GM21825 (cell line): ENCODE measurements around the gene SLC35E1.
A peak's percentile ranks its signal among the peaks of the same experiment; 100 is the strongest.

Source experiments
- ATAC-seq: cut with Tn5 transposase; IDR thresholded peaks from one replicate; pipeline ENCODE4 v1.9.1; 2021; ENCODE audit warnings: mild to moderate bottlenecking, moderate library complexity; ENCODE audit not compliant: unreplicated experiment

The SLC35E1 gene

GRCh38 chr19:16598848-16599247, 26.6 kb upstream of the SLC35E1 start:
- no peak for ATAC-seq

GRCh38 chr19:16596399-16596798, 24.2 kb upstream of the SLC35E1 start:
- ATAC-seq, result no peak

- no peak for ATAC-seq
Measured at GRCh38 chr19:16595097-16595496, 22.9 kb upstream of the SLC35E1 start.

DNA sequence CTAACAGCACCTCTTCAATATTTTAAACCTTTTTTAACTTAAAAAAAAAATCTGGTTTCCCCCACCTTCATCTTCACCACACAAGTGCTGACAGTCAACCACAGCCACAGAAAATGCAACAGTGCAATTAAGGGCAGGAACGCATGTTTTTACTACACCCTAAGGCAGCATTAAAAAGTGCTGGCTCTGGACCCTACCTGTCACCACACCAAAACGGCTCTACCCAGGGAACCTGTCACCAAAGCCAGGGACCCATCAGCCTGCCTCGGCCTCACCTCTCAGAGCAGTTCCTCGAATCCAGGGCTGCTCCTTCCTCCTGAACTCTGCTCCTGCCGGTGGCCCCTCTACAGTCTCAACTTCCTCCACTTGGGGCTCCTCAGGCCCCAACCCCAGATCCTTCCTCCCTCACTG, 22.5 kb upstream of the SLC35E1 start:
- ATAC-seq, result no peak

- ATAC-seq, result no peak
Measured at GRCh38 chr19:16594131-16594586, 21.9 kb upstream of the SLC35E1 start.

DNA sequence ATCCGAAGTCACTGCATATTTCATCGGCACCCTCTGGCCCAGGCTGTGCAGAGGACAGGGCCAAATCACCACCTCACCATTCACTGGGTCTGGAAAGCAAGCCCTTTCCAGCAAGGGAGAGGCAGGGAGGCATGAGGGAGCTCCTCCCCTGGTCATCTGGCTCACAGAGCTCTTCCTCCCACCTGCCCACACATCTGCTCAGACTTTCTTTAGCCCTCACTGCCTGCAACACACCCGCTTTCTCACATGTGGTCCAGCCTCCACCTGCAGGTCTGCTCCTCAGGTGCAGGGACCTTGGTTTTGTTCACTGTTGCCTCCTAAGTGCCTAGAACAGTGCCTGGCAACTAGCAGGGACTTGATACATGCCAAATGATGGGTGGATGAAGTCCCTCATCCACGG, 21.0 kb upstream of the SLC35E1 start:
- ATAC-seq, result no peak

- no peak for ATAC-seq
Measured at GRCh38 chr19:16591803-16592556, 19.8 kb upstream of the SLC35E1 start.

GRCh38 chr19:16590876-16591802, 18.9 kb upstream of the SLC35E1 start:
- ATAC-seq, result no peak

DNA sequence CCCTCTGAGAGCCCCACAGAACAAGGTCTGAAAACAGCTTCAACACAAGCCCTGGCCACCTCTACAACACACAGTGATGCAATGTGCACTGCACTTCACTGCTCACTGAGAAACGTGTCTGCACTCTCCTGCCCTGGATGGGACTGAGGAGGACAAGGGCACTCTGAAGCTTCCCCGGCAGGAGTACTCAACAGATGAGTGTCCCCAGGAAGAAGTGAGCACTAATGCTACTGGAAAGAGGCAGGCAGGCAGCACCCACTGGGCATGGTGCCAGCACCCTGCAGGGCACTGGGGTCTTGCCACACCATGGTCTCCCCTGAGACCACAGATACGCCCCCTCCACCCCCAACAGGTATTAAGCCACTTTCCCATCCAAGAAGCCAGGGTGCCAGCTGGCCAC, 17.7 kb upstream of the SLC35E1 start:
- no peak for ATAC-seq

GRCh38 chr19:16588824-16589577, 16.8 kb upstream of the SLC35E1 start:
- ATAC-seq, result no peak

DNA sequence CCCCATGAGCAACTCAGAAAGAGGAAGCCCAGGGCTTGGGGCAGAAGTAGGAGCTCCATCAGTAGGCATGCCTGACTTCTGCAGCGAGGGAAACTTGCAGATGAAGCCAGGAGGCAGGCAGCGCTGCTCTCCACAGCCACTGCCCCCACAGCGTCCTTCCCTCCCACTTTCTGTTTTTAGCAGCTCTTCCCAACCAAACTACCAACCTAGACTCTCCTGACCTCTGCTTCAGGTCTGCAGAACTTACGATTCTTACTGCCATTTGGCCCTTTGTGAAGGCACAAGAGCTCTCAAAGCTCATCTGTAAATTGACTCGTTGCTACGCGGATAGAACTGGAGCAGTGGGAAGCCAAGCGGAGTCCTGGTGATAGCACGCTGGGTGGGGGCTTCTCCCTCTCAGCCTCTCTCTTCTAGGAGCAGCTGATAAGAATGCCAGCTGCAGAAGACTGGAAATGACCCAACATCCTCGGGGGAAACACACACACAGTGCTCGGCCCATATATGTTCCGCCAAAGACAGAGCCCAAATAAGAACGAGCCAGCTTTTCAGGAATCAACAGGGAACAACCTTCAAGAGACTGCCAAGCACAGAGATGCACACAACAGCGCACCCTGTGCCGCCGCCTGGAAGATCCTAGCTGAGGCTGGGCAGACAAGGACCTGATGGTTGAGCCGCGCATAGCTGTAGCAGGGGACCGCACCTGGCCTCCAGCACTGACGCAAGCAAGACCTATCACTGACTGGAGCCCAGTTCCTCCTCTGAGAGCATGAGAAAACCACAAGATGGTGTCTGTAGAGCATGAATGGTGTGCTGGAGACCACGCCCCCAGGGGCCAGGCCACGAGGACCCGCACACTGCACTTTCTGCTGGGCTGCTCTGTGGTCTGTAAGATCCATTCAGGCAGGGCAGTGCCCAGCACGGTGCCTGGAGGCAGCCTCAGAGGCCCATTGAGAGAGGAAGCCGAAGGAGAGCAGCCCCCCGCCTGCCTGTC, 15.9 kb upstream of the SLC35E1 start:
- ATAC-seq, result peak; percentile 32

DNA sequence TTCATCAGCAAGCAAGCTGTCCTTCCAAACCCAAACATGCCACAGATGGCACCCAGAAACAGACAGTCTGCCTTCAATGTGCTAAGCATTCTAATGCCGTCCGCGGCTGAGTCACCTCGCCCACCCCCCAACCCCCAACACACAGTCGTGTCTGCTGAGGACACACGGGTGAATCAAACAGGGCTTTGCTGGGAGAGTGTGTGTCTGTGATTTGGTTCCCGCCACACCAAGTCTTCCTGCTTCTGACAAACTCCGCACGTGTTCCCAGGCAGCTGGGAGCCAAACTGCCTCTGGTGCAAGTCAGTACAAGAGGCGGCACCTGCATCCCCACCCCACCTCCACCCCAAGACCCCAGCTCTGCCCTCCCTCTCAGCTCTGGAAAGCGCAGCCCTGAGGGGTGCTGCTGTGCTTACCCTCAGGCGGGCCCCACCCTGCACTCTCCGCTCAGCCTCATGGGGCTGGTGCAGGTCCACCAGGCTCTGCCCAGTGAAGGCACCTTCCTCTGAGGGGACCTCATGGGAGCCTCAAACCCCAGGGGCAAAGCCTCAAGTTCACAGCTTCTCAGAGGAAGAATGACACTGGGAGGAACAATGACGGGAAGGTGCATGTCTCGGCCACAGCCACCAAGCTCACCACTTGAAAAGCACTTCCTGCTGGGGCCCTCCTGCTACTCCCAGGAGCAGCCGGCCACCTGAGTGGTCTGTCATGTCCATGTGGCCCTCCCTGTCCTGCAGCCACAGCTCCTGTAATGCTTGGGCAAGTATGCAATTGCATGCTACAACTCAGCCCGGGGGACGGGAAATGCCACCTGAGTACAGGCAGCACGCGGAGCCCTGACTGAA, 15.0 kb upstream of the SLC35E1 start:
- ATAC-seq, result no peak

DNA sequence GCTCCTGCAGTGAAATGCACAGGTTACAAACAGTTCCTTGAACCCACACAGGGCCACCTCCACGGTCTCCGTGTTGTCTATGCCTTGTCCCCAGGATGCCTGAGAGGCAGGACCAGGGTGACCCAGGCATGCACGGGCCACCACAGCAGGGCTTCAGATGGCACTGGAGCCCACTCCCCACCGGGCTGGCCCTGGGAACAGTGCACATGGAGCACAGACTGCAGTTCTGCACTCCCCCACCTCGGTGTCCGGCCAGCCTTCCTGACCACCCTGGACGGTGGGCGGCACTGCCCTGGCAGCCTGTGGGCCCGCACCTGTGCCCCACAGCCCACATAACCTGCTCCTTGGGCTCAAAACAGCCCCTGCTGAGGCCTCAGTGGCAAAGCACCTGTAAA, 14.3 kb upstream of the SLC35E1 start:
- ATAC-seq, result no peak

DNA sequence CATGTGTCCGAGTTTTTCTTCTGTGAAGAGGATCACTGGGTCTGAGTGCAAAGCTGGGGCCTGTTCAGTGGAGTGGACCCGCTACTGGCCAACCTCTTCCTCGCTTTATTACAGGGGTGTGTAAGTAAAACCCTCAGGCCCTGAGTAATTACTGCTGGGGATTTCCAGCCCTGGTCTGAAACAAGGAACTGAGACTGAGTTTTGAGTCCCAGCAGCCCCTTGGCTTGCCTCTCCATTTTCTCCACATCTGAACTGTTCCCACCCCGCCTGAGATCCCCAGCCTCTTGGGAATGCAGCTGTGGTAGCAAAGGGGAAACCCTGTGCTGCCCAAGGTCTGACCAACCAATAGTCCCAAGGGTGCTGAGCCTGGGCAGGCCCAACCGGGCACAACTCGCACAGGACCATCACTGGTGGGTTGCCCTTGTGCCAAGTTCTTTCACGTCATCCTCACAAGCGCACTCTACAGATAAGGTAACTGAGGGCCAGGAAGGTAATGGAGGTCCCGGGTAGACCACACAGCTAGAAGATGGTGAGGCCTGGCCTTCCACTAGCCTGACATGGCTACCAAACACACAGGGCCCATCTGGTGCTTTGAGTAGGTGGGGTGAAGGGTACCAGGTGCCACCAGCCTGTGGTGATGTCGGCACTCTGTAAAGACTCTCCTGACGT, 13.7 kb upstream of the SLC35E1 start:
- peak; percentile 22 for ATAC-seq

GRCh38 chr19:16585094-16585801, 13.0 kb upstream of the SLC35E1 start:
- no peak for ATAC-seq

GRCh38 chr19:16584248-16585093, 12.3 kb upstream of the SLC35E1 start:
- peak; percentile 38 for ATAC-seq
